ENCODE measurements around the gene ACKR1.

Gene ACKR1

DNA sequence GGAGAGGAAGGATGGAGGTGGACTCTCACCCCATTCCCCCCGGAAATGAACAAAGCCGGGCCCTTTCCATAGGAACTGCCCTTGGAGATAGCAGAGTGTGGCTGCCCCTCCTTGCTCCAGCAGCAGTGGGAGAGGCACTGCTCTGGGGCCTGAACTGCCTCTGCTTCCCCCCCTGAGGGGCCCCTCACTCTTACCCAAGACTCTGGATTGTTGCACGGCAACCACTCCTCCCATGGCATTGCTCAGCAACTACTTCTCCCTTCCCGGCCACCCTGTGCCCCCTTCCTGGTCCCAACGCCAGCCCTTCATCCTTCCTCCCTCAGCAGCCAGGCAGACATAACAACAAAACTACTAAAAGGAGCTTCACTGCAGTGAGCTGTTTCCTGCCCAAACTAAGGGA, 3.0 kb upstream of the ACKR1 start:
- Mint-ChIP-seq H3K27ac (no peak overlapping the region), H3K4me1 (ENCODE audit: low read depth) (peaks cover 12% of the 10 kb centered on the region), H3K4me3 (no peak overlapping the region), H3K27me3 (peaks cover 73% of the 10 kb centered on the region), H3K36me3 (ENCODE audit: low read depth) (no peaks in the 10 kb centered on the region), H3K9me3 (no peaks in the 10 kb centered on the region)
- DNase-seq: no peak

- Mint-ChIP-seq H3K4me1 (ENCODE audit: low read depth) (peaks cover 29% of the 10 kb centered on the region), H3K27ac (no peak overlapping the region), H3K27me3 (peaks cover 79% of the 10 kb centered on the region), H3K4me3 (no peak overlapping the region), H3K9me3 (no peaks in the 10 kb centered on the region), H3K36me3 (ENCODE audit: low read depth) (no peaks in the 10 kb centered on the region)
- no peak for DNase-seq
These were observed 1.1 kb upstream of the ACKR1 start for GRCh38 chr1:159203610-159204009.

- Mint-ChIP-seq H3K4me1 (ENCODE audit: low read depth) (peaks cover 29% of the 10 kb centered on the region), H3K27me3 (peaks cover 82% of the 10 kb centered on the region), H3K9me3 (no peaks in the 10 kb centered on the region), H3K36me3 (ENCODE audit: low read depth) (no peaks in the 10 kb centered on the region), H3K27ac (no peak overlapping the region), H3K4me3 (no peak overlapping the region)
- DNase-seq: no peak
These were observed 550 bp downstream of the ACKR1 start for GRCh38 chr1:159205225-159205624.

DNA sequence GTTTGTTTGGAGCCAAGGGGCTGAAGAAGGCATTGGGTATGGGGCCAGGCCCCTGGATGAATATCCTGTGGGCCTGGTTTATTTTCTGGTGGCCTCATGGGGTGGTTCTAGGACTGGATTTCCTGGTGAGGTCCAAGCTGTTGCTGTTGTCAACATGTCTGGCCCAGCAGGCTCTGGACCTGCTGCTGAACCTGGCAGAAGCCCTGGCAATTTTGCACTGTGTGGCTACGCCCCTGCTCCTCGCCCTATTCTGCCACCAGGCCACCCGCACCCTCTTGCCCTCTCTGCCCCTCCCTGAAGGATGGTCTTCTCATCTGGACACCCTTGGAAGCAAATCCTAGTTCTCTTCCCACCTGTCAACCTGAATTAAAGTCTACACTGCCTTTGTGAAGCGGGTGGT, 1.4 kb downstream of the ACKR1 start:
- Mint-ChIP-seq H3K4me1 (ENCODE audit: low read depth) (peaks cover 24% of the 10 kb centered on the region), H3K27me3 (peaks cover 83% of the 10 kb centered on the region), H3K27ac (no peak overlapping the region), H3K36me3 (ENCODE audit: low read depth) (no peaks in the 10 kb centered on the region), H3K4me3 (no peak overlapping the region), H3K9me3 (no peaks in the 10 kb centered on the region)
- DNase-seq: no peak

- Mint-ChIP-seq H3K27me3 (peaks cover 82% of the 10 kb centered on the region), H3K36me3 (ENCODE audit: low read depth) (no peaks in the 10 kb centered on the region), H3K4me3 (no peak overlapping the region), H3K9me3 (no peaks in the 10 kb centered on the region), H3K4me1 (ENCODE audit: low read depth) (peaks cover 18% of the 10 kb centered on the region), H3K27ac (no peak overlapping the region)
- no peak for DNase-seq
These were observed 2.4 kb downstream of the ACKR1 start for GRCh38 chr1:159207080-159207479.

DNA sequence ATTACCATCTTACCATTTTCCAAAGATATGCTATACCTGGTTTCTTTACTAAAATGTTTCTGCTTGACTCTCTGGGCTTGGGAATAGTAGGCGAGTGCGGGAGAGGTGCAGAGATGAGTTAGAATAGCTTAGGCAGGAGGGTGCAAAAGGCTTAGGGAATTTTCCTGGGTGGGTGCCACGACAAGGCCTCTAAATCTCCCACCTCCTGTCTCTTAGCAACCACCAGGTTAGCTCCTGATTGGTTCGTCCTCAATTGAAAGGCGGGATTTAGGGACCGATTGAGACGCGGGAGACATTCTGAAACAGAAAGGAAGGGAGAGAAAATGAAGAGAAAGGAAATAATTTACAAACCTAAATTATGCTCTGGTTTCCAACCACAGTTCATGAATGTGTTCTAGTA, 3.1 kb downstream of the ACKR1 start:
- Mint-ChIP-seq H3K4me3 (no peak overlapping the region), H3K36me3 (ENCODE audit: low read depth) (no peaks in the 10 kb centered on the region), H3K27ac (peak overlapping the region; percentile 34), H3K4me1 (ENCODE audit: low read depth) (peaks cover 18% of the 10 kb centered on the region), H3K9me3 (no peaks in the 10 kb centered on the region), H3K27me3 (peaks cover 82% of the 10 kb centered on the region)
- DNase-seq: no peak

DNA sequence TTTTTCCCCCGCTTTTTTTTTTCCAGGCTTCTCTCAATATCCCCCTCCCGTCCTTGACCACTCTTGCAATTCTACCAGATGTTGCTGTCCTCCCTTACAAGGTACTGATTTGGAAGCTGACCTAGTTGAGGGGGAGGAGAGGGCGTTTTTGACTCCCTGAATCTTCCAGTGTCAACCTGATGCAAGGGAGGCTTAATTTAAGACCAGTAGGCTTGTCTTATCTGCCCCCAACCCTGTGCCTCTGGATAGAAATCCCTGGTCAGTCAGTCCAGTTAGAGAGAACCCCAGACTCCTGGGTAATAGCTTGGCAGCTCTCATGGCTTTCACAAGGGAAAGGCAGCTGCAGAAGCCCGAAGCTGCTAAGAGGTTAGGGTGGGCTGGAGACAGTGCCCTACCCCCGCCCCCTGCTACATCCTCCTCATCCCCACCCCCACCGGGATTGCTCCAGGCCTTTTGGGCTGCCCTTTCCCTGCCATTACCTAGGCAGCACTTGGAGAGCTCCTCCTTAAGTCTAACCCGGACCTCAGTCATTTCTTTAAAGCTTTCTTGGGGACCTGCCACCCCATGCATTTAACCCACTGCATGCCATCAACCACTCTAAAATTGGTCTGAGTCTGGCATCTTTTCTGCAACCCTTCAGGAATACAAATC, 3.6 kb downstream of the ACKR1 start:
- Mint-ChIP-seq H3K4me3 (no peak overlapping the region), H3K36me3 (ENCODE audit: low read depth) (no peaks in the 10 kb centered on the region), H3K4me1 (ENCODE audit: low read depth) (peaks cover 18% of the 10 kb centered on the region), H3K27me3 (peaks cover 82% of the 10 kb centered on the region), H3K9me3 (no peaks in the 10 kb centered on the region), H3K27ac (no peak overlapping the region)
- DNase-seq: no peak

DNA sequence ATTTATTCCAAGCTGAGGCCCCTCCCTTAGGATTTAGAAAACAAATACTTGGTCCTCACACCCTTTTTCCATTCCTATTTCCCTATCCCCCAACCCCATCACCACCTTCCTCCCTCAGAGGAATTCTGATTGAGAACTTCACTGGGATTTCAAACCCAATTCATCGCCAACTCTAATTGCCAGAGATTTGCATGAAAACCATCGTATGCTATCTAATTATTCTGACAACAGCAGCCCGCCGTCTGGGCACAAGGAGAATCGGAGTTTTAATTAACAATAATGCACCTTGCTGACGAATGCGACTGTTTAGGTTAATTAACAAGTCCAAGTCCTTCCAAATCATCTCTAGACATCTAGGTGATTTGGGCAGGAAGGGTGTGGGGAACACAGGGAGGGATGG, 4.4 kb downstream of the ACKR1 start:
- Mint-ChIP-seq H3K27me3 (peaks cover 81% of the 10 kb centered on the region), H3K36me3 (ENCODE audit: low read depth) (no peaks in the 10 kb centered on the region)

DNA sequence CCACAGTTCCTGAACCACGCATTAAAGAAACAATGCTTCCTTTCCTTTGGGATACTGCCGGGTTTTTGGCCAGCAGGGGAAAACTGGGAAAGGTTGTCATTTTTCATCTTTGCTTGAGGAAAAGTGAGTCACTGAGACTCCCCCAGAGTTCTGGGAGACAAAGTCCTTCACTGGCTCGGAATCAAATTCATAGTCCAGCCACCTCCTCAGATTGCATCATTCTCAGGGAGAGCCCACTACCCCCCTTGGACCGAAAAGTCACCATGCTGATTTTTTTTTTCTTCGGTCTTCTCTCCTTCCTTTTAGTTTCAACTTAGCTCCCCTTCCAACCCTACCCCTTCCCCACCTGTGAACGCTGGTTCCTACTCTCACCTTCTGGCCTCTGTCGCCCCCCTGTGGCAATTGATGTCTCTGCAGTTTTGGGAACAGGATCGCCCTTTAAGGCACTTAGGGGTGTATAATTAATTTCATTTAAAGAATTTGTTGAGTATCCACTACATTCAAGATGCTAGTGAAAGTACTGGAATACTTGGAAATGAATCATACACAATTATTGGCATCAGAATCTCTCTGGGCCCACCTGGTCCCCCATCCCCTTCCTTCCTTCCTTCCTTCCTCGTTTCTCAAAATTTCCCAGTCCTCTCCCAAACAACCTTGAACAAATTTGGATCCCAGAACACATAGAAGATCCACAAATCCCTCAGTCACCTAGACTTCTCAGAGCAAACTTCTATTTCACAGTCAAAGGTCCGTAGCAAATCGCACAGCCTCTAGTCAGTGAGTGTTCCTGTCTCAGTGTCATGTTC, 6.9 kb downstream of the ACKR1 start:
- no peak overlapping the region for H3K4me3 Mint-ChIP-seq
- H3K9me3 Mint-ChIP-seq: no peaks in the 10 kb centered on the region
- no peak overlapping the region for H3K27ac Mint-ChIP-seq
- H3K4me1 Mint-ChIP-seq (ENCODE audit: low read depth): peaks cover 17% of the 10 kb centered on the region
- DNase-seq: peak; percentile 67
- H3K27me3 Mint-ChIP-seq: peaks cover 77% of the 10 kb centered on the region
- no peaks in the 10 kb centered on the region for H3K36me3 Mint-ChIP-seq (ENCODE audit: low read depth)

More for the DNA sequence above, 4.4 kb downstream of the ACKR1 start:
- Mint-ChIP-seq H3K4me3 (no peak overlapping the region), H3K27ac (no peak overlapping the region), H3K4me1 (ENCODE audit: low read depth) (peaks cover 18% of the 10 kb centered on the region), H3K9me3 (no peaks in the 10 kb centered on the region)
- DNase-seq: no peak

GRCh38 chr1:159212596-159212995, 7.9 kb downstream of the ACKR1 start:
- H3K27ac Mint-ChIP-seq: no peak overlapping the region
- no peak overlapping the region for H3K4me3 Mint-ChIP-seq
- H3K4me1 Mint-ChIP-seq (ENCODE audit: low read depth): peaks cover 8% of the 10 kb centered on the region
- peaks cover 78% of the 10 kb centered on the region for H3K27me3 Mint-ChIP-seq
- no peak for DNase-seq
- H3K36me3 Mint-ChIP-seq (ENCODE audit: low read depth): no peaks in the 10 kb centered on the region
- no peaks in the 10 kb centered on the region for H3K9me3 Mint-ChIP-seq

GRCh38 chr1:159214149-159214760, 9.6 kb downstream of the ACKR1 start:
- Mint-ChIP-seq H3K36me3 (ENCODE audit: low read depth) (no peaks in the 10 kb centered on the region), H3K27me3 (peaks cover 76% of the 10 kb centered on the region), H3K4me1 (ENCODE audit: low read depth) (no peaks in the 10 kb centered on the region), H3K4me3 (no peak overlapping the region), H3K9me3 (no peaks in the 10 kb centered on the region), H3K27ac (no peak overlapping the region)
- no peak for DNase-seq

DNA sequence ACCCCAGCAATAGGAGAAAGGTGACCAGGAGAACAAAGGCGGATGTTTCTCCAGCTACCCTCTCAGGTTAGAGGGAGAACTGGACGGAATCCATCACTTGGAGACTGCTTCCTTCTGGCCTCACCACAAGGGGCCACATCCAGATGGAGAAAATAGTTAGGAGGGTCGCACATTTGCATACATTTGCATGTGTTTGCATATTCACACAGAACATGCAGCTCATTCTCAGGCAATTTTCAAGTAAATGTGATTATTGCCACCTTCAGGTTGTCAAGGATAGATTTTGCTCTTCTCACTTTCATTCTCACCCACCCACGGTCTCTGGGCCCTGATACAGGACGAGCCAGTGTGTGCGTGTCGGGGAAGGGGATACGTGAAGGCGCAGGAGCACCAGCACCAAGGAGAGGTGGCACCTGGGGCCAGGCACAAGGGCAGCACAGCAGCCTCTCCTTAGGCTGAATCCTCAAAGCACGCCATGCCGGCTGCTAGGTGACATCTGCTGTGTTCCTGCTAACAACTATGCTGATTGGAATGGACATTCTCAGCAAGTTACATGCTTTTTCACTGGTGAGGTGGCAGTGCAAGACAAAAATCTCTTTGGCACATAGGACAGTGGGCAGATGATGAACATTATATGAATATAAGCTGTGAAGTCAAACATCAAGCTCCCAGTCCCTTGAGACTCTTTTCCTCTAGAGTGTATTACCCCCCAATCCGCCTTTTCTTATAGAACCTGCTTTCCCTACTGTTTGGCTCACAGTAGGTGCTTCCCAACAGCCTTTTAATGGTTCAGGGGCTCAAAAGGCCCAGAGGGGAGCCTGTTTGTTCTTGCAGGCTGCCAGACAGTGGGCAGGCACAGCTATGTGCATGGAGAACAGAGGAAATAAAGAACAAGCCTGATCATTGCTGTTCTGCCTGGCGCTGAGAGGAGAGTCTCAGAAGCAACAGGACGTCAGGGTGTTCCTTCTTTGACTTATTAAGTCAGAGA, 14.3 kb downstream of the ACKR1 start:
- no peak overlapping the region for H3K27ac Mint-ChIP-seq

GRCh38 chr1:159222075-159222865, 17.6 kb downstream of the ACKR1 start:
- H3K27me3 Mint-ChIP-seq: peaks cover 48% of the 10 kb centered on the region
- H3K4me1 Mint-ChIP-seq (ENCODE audit: low read depth): no peaks in the 10 kb centered on the region
- H3K36me3 Mint-ChIP-seq (ENCODE audit: low read depth): no peaks in the 10 kb centered on the region
- H3K27ac Mint-ChIP-seq: no peak overlapping the region
- no peak for DNase-seq
- H3K9me3 Mint-ChIP-seq: no peaks in the 10 kb centered on the region
- no peak overlapping the region for H3K4me3 Mint-ChIP-seq

More for the DNA sequence above, 14.3 kb downstream of the ACKR1 start:
- H3K4me3 Mint-ChIP-seq: no peak overlapping the region
- no peaks in the 10 kb centered on the region for H3K36me3 Mint-ChIP-seq (ENCODE audit: low read depth)
- H3K4me1 Mint-ChIP-seq (ENCODE audit: low read depth): no peaks in the 10 kb centered on the region
- DNase-seq: no peak
- H3K9me3 Mint-ChIP-seq: no peaks in the 10 kb centered on the region
- peaks cover 59% of the 10 kb centered on the region for H3K27me3 Mint-ChIP-seq
